Measurements from ENCODE around the gene TBC1D1.

DNA sequence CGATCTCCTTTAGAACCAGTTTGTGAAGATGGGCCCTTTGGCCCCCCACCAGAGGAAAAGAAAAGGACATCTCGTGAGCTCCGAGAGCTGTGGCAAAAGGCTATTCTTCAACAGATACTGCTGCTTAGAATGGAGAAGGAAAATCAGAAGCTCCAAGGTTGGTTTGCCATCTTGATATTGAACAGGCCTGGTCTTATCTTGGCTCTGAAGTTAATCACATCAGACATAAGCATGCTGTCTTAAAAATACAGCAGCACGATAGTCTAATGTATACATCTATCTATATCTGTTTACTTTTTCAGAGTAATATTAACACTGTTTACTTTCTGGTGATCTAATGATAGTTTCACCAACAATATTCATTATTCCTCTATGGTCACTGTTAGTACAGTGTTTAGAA lies 199.1 kb downstream of the TBC1D1 start:
- TF ChIP-seq, protein P1, sequence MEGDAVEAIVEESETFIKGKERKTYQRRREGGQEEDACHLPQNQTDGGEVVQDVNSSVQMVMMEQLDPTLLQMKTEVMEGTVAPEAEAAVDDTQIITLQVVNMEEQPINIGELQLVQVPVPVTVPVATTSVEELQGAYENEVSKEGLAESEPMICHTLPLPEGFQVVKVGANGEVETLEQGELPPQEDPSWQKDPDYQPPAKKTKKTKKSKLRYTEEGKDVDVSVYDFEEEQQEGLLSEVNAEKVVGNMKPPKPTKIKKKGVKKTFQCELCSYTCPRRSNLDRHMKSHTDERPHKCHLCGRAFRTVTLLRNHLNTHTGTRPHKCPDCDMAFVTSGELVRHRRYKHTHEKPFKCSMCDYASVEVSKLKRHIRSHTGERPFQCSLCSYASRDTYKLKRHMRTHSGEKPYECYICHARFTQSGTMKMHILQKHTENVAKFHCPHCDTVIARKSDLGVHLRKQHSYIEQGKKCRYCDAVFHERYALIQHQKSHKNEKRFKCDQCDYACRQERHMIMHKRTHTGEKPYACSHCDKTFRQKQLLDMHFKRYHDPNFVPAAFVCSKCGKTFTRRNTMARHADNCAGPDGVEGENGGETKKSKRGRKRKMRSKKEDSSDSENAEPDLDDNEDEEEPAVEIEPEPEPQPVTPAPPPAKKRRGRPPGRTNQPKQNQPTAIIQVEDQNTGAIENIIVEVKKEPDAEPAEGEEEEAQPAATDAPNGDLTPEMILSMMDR (IDR thresholded peaks at IDR 0.05; ENCODE audit: poor library complexity, severe bottlenecking): no peak
- no peak for TF ChIP-seq POLR2AphosphoS5 (IDR thresholded peaks at IDR 0.05)
- TF ChIP-seq, protein P2, sequence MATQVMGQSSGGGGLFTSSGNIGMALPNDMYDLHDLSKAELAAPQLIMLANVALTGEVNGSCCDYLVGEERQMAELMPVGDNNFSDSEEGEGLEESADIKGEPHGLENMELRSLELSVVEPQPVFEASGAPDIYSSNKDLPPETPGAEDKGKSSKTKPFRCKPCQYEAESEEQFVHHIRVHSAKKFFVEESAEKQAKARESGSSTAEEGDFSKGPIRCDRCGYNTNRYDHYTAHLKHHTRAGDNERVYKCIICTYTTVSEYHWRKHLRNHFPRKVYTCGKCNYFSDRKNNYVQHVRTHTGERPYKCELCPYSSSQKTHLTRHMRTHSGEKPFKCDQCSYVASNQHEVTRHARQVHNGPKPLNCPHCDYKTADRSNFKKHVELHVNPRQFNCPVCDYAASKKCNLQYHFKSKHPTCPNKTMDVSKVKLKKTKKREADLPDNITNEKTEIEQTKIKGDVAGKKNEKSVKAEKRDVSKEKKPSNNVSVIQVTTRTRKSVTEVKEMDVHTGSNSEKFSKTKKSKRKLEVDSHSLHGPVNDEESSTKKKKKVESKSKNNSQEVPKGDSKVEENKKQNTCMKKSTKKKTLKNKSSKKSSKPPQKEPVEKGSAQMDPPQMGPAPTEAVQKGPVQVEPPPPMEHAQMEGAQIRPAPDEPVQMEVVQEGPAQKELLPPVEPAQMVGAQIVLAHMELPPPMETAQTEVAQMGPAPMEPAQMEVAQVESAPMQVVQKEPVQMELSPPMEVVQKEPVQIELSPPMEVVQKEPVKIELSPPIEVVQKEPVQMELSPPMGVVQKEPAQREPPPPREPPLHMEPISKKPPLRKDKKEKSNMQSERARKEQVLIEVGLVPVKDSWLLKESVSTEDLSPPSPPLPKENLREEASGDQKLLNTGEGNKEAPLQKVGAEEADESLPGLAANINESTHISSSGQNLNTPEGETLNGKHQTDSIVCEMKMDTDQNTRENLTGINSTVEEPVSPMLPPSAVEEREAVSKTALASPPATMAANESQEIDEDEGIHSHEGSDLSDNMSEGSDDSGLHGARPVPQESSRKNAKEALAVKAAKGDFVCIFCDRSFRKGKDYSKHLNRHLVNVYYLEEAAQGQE (IDR thresholded peaks at IDR 0.05; ENCODE audit: borderline replicate concordance): no peak
- TF ChIP-seq MXI1 (conservative IDR thresholded peaks at IDR 0.05; ENCODE audit: poor library complexity, severe bottlenecking): no peak
- no peak for TF ChIP-seq EP300 (conservative IDR thresholded peaks at IDR 0.05; ENCODE audit: poor library complexity, severe bottlenecking)
- no peak for TF ChIP-seq EZH2 (IDR thresholded peaks at IDR 0.05; ENCODE audit: borderline replicate concordance, insufficient read depth, low read length, poor library complexity, severe bottlenecking)
- no peak for TF ChIP-seq SMC3 (conservative IDR thresholded peaks at IDR 0.05; ENCODE audit: poor library complexity)
- TF ChIP-seq TAF1 (IDR thresholded peaks at IDR 0.05; ENCODE audit: low read depth): no peak
- no peak for TF ChIP-seq RAD21 (conservative IDR thresholded peaks at IDR 0.05)

Data from neural cell (in vitro differentiated cells).